Measurements from ENCODE around the gene AFF4. TPM values are rescaled to one million over a fixed set of nuclear protein-coding genes. Genes with fewer than 3 reads are reported as not detected.

Gene AFF4
- total and polyA plus RNA-seq, 2 of the 4 experiments (the other 2 are of a cell fraction): 27.3 to 57.2 TPM

- Histone ChIP-seq H3K4ac (ENCODE audit: low read depth, low read length) (no peak overlapping the region), H3K9me3 (ENCODE audit: control insufficient read depth, insufficient read depth, low read length) (no peaks in the 10 kb centered on the region), H4K91ac (ENCODE audit: insufficient read depth, low read depth, low read length) (no peak overlapping the region), H3K4me3 (ENCODE audit: insufficient read depth, low read depth, low read length) (no peak overlapping the region), H3K27ac (ENCODE audit: insufficient read depth, low read length) (no peak overlapping the region), H3K36me3 (ENCODE audit: control insufficient read depth, insufficient read depth, low read length) (peaks cover 33% of the 10 kb centered on the region), H2BK5ac (ENCODE audit: low read depth, low read length, poor library complexity, severe bottlenecking) (no peak overlapping the region), H2BK20ac (ENCODE audit: low read depth, low read length) (no peak overlapping the region), H3K14ac (replicated peaks; ENCODE audit: low read depth, low read length) (no peak overlapping the region), H3K23ac (ENCODE audit: low read depth, low read length) (no peak overlapping the region), H3K18ac (ENCODE audit: low read depth, low read length) (no peak overlapping the region), H2AK9ac (replicated peaks; ENCODE audit: low read depth, low read length, poor library complexity) (no peak overlapping the region), H2AFZ (replicated peaks; ENCODE audit: low read length, poor library complexity) (no peak overlapping the region), H2BK120ac (ENCODE audit: low read depth, low read length) (no peak overlapping the region), H3K4me2 (ENCODE audit: low read depth, low read length) (no peak overlapping the region), H3K79me1 (ENCODE audit: low read depth in 1 of 2, low read length in 2 of 2) (peaks cover 9 to 57% of the 10 kb centered on the region in 2 experiments), H3K9me1 (ENCODE audit: insufficient read depth, low read length) (peaks cover 13% of the 10 kb centered on the region; the same call in 1 of the 2 replicates), H4K20me1 (ENCODE audit: insufficient read depth, low read length) (peaks cover 14% of the 10 kb centered on the region; the same call in 1 of the 2 replicates), H3K9ac (ENCODE audit: low read depth, low read length) (no peak overlapping the region), H3K4me1 (ENCODE audit: control insufficient read depth, insufficient read depth, low read length) (no peaks in the 10 kb centered on the region), H4K8ac (ENCODE audit: low read depth in 2 of 2, low read length in 2 of 2) (no peak overlapping the region), H4K5ac (ENCODE audit: low read depth, low read length) (no peak overlapping the region), H3K27me3 (ENCODE audit: control insufficient read depth, insufficient read depth, low read length) (no peaks in the 10 kb centered on the region), H3K56ac (ENCODE audit: extremely low read depth, insufficient read depth, low read length) (no peak overlapping the region), H2AK5ac (ENCODE audit: low read depth, low read length) (no peak overlapping the region), H2BK15ac (ENCODE audit: low read depth, low read length) (no peak overlapping the region)
- intact Hi-C loops (cut with micrococcal nuclease) (no loop called here), dilution Hi-C loops (cut with HindIII; ENCODE audit: low sequenced_read_pairs, unreplicated experiment) (no loop called here), in situ Hi-C loops (cut with MboI; ENCODE audit: low sequenced_read_pairs) (no loop called here)
- CTCF ChIA-PET: interaction anchor here (0.7 to 1.3 kb wide), 2 partner anchors 8 to 42 kb away, joined by 3 to 4 read pairs; partner anchors contain the start of gene SHROOM1
- 100% methylated on average over 1 of the region's 5 CpGs; no CpG with 5 or more reads in 1 of the 2 experiments for WGBS, 2 experiments (ENCODE audit: extremely low coverage in 2 of 2, insufficient read length in 1 of 2)
- no TSS peak for BruUV-seq (replicated peaks)
- no peak for DNase-seq
- POLR2A ChIA-PET (ENCODE audit: unreplicated experiment): no interaction called here
- no peak for ATAC-seq (ENCODE audit: low read depth)
- TF ChIP-seq ELK1 (IDR thresholded peaks at IDR 0.05; ENCODE audit: borderline replicate concordance, low read depth, low read length) (no peak), CHD1 (IDR thresholded peaks at IDR 0.05; ENCODE audit: low read depth, low read length) (no peak), RFX5 (IDR thresholded peaks at IDR 0.05; ENCODE audit: low read depth, low read length) (no peak), RCOR1 (IDR thresholded peaks at IDR 0.05; ENCODE audit: insufficient replicate concordance, low read length) (no peak), SMC3 (IDR thresholded peaks at IDR 0.05; ENCODE audit: low read depth, low read length) (no peak), NFE2L2 (IDR thresholded peaks at IDR 0.05; ENCODE audit: low read depth, low read length) (no peak), CTCF (conservative IDR thresholded peaks at IDR 0.05; ENCODE audit: low read depth, low read length) (no peak), CEBPB (IDR thresholded peaks at IDR 0.05; ENCODE audit: low read depth, low read length) (no peak), MAFK (IDR thresholded peaks at IDR 0.05; ENCODE audit: low read depth, low read length) (no peak), POLR2A (IDR thresholded peaks at IDR 0.05; ENCODE audit: low read depth, low read length) (no peak), BHLHE40 (IDR thresholded peaks at IDR 0.05; ENCODE audit: low read depth, low read length) (no peak), MXI1 (IDR thresholded peaks at IDR 0.05; ENCODE audit: borderline replicate concordance, low read depth, low read length) (no peak), RAD21 (IDR thresholded peaks at IDR 0.05; ENCODE audit: low read length) (no peak), MAZ (IDR thresholded peaks at IDR 0.05; ENCODE audit: borderline replicate concordance, low read depth, low read length) (no peak), USF2 (IDR thresholded peaks at IDR 0.05; ENCODE audit: low read depth, low read length) (no peak)
Measured at GRCh38 chr5:132871459-132872284, 91.8 kb downstream of the AFF4 start.
